SKM-1 (cell line): ENCODE measurements around the gene HMGA1.

Experiments
- DNase-seq: peaks from one replicate; lab custom pipeline; 2025; ENCODE audit not compliant: unreplicated experiment; lab: John Stamatoyannopoulos, UW

HMGA1 gene

GRCh38 chr6:34285448-34286164, 48.9 kb downstream of the HMGA1 start:
- DNase-seq = no peak

- DNase-seq = no peak
Measured at GRCh38 chr6:34288581-34288980, 51.9 kb downstream of the HMGA1 start.

- DNase-seq = no peak
Measured at GRCh38 chr6:34289137-34289536, 52.5 kb downstream of the HMGA1 start.

- no peak for DNase-seq
Measured at GRCh38 chr6:34292954-34293353, 56.3 kb downstream of the HMGA1 start.

GRCh38 chr6:34295721-34296120, 59.0 kb downstream of the HMGA1 start:
- no peak for DNase-seq
